Fibroblast of pulmonary artery (primary cell): ENCODE data around the gene LRRC8C.

ENCODE experiments used
- DNase-seq: peaks from one replicate; pipeline ENCODE4 v3.0.0-alpha.2; 2010; ENCODE audit warnings: low read depth
- H3K4me3 ChIP-seq: replicated peaks from 2 replicates; pipeline ENCODE4 v1.5.1; 2011; ENCODE audit warnings: low read depth, mild to moderate bottlenecking, control low read depth, low read length, moderate library complexity
- TF ChIP-seq, protein P1 (sequence below): IDR thresholded peaks from 2 replicates; pipeline ENCODE4 v1.5.1; 2011; ENCODE audit warnings: mild to moderate bottlenecking, control low read depth, low read length, inconsistent platforms; ENCODE audit errors: missing control alignments

The LRRC8C gene

DNA sequence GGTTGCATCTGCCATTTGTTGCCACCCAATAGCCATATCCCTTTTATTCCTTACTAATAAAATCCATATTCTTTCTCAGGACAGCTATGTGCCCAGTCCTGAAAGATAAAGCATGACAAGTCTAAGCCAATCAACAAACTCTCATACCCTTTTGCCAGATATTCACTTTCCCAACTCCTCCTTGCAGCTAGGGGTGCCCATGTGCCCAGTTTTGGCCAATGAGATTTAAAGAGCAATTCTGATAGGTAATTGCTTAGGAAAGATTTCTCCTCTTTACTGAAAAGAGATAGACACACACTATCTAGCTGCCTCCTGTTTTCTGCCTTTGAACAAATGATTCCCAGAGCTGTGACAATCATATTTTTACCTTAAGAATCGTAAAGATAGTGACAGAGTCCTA is 132.9 kb downstream of the LRRC8C start:
- TF ChIP-seq, protein P1, sequence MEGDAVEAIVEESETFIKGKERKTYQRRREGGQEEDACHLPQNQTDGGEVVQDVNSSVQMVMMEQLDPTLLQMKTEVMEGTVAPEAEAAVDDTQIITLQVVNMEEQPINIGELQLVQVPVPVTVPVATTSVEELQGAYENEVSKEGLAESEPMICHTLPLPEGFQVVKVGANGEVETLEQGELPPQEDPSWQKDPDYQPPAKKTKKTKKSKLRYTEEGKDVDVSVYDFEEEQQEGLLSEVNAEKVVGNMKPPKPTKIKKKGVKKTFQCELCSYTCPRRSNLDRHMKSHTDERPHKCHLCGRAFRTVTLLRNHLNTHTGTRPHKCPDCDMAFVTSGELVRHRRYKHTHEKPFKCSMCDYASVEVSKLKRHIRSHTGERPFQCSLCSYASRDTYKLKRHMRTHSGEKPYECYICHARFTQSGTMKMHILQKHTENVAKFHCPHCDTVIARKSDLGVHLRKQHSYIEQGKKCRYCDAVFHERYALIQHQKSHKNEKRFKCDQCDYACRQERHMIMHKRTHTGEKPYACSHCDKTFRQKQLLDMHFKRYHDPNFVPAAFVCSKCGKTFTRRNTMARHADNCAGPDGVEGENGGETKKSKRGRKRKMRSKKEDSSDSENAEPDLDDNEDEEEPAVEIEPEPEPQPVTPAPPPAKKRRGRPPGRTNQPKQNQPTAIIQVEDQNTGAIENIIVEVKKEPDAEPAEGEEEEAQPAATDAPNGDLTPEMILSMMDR = no peak
- no peak for DNase-seq
- no peak overlapping the region for H3K4me3 ChIP-seq

DNA sequence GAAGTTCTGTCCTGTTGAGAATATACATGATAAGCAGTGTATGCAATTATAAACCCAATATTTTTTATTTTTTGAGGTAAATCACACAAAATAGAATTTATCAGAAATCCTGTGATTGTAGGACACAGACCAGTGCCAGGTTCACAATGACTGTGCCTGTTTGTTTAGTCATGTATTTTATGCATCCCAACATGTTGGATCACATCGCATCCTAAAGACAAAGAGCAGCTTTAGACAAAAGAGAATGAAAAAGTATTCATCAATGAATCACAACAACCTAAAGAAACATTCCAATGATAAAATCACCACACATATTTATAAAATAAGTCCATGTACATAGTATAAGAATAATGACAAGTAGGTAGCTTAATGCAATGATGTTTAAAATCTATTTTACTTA is 134.7 kb downstream of the LRRC8C start:
- DNase-seq = no peak
- TF ChIP-seq, protein P1 = no peak
- H3K4me3 ChIP-seq = no peak overlapping the region
